ENCODE results near the gene UTF1.

UTF1 gene

DNA sequence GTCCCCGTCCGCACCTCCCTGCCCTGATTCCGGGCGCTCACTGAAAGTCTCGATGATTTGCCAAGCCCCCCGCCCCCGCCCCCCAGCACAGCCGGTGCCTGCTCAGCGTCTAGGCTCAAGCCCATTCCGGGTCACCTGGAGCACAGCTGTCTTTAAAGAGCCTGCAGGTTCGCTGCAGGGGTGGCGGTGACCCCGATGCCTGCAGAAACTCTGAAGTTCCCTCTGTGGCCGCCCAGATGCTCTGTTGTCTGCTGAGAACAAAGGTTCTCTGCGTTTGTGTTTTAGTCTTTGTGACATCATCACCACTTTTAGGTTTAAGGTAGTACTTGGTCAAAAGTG lies 8.4 kb downstream of the UTF1 start:
- Histone ChIP-seq H3K79me2 (ENCODE audit: control insufficient read depth, low read length) (no peaks in the 10 kb centered on the region), H3K9me3 (ENCODE audit: control insufficient read depth, insufficient read depth, low read length) (no peaks in the 10 kb centered on the region), H4K20me1 (ENCODE audit: control insufficient read depth, insufficient read depth, low read depth, low read length) (no peaks in the 10 kb centered on the region), H3K27me3 (ENCODE audit: control insufficient read depth, low read length) (peaks cover 10% of the 10 kb centered on the region), H3K4me3 (ENCODE audit: low read length) (no peak overlapping the region), H3K36me3 (ENCODE audit: control insufficient read depth, low read length) (no peaks in the 10 kb centered on the region), H3K9me2 (replicated peaks; ENCODE audit: control insufficient read depth, low read length) (no peaks in the 10 kb centered on the region), H3K4me2 (ENCODE audit: low read length) (no peak overlapping the region), H3K27ac (ENCODE audit: low read depth, low read length) (no peak overlapping the region), H3K4me1 (ENCODE audit: control insufficient read depth, low read length) (no peaks in the 10 kb centered on the region), H3F3A (ENCODE audit: control insufficient read depth, insufficient read depth) (no peaks in the 10 kb centered on the region)
- TF ChIP-seq EZH2phosphoT487 (IDR thresholded peaks at IDR 0.05; ENCODE audit: borderline replicate concordance, low read length) = no peak
- TF ChIP-seq, protein P1, sequence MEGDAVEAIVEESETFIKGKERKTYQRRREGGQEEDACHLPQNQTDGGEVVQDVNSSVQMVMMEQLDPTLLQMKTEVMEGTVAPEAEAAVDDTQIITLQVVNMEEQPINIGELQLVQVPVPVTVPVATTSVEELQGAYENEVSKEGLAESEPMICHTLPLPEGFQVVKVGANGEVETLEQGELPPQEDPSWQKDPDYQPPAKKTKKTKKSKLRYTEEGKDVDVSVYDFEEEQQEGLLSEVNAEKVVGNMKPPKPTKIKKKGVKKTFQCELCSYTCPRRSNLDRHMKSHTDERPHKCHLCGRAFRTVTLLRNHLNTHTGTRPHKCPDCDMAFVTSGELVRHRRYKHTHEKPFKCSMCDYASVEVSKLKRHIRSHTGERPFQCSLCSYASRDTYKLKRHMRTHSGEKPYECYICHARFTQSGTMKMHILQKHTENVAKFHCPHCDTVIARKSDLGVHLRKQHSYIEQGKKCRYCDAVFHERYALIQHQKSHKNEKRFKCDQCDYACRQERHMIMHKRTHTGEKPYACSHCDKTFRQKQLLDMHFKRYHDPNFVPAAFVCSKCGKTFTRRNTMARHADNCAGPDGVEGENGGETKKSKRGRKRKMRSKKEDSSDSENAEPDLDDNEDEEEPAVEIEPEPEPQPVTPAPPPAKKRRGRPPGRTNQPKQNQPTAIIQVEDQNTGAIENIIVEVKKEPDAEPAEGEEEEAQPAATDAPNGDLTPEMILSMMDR (IDR thresholded peaks at IDR 0.05; ENCODE audit: low read depth, low read length, poor library complexity, severe bottlenecking) = no peak

DNA sequence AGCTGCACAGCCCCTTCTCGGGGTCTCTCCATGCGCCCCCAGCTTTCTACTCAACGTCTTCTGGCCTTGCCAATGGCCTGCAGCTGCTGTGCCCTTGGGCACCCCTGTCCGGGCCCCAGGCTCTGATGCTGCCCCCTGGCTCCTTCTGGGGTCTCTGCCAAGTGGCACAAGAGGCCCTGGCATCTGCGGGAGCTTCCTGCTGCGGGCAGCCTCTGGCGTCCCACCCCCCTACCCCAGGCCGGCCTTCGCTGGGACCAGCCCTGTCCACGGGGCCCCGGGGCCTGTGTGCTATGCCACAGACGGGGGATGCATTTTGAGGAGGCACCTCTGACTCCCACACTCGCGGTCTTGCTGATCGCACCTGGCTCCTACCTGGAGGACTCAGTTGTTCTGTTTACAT lies 10.0 kb downstream of the UTF1 start:
- H3K27me3 ChIP-seq (ENCODE audit: control insufficient read depth, low read length) = peaks cover 10% of the 10 kb centered on the region
- H3K4me3 ChIP-seq (ENCODE audit: low read length) = no peak overlapping the region
- H3K4me2 ChIP-seq (ENCODE audit: low read length) = no peak overlapping the region

DNA sequence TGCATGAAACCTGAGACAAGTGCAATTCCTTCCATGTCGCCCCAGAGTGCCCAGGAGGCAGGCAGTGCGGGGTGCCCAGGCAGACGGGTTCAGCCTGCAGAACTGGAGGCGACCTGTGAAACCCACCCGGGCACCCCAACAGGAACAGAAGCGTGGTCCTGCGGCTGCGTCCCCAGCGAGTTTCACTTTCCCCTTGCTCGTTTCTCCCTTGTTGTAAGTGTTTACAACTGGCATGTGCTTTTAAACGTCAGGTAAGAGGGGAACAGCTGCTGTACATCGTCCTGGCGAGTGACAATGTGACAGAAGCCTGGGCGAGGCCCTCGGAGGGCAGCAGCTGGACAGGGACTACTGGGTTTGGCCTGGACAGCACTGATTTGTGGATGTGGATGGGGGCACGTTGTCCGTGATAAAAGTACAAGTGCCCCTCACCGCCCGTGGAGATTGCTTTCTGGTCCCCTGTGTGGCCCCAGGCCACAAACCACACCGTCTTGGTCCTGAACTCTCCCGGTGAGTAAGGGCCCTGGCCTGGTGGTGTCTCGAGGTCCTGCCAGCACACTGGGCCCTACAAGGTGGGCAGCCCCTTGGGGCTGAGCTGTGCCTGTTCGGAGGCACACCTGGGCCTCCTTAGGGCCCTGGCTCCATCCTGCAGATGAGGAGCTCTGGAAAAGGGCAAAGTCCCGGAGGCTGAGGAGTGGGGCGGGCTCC lies 11.6 kb downstream of the UTF1 start:
- H3K4me1 ChIP-seq (ENCODE audit: control insufficient read depth, low read length) = no peaks in the 10 kb centered on the region
- H3K4me2 ChIP-seq (ENCODE audit: low read length) = no peak overlapping the region
- no peaks in the 10 kb centered on the region for H4K20me1 ChIP-seq (ENCODE audit: control insufficient read depth, insufficient read depth, low read depth, low read length)
- no peaks in the 10 kb centered on the region for H3K36me3 ChIP-seq (ENCODE audit: control insufficient read depth, low read length)
- H3K9me2 ChIP-seq (replicated peaks; ENCODE audit: control insufficient read depth, low read length) = no peaks in the 10 kb centered on the region
- H3K27ac ChIP-seq (ENCODE audit: low read depth, low read length) = no peak overlapping the region
- H3F3A ChIP-seq (ENCODE audit: control insufficient read depth, insufficient read depth) = no peaks in the 10 kb centered on the region
- no peaks in the 10 kb centered on the region for H3K9me3 ChIP-seq (ENCODE audit: control insufficient read depth, insufficient read depth, low read length)
- H3K79me2 ChIP-seq (ENCODE audit: control insufficient read depth, low read length) = no peaks in the 10 kb centered on the region
- TF ChIP-seq EZH2phosphoT487 (IDR thresholded peaks at IDR 0.05; ENCODE audit: borderline replicate concordance, low read length) = no peak
- TF ChIP-seq, protein P1 (IDR thresholded peaks at IDR 0.05; ENCODE audit: low read depth, low read length, poor library complexity, severe bottlenecking) = no peak
- H3K4me3 ChIP-seq (ENCODE audit: low read length) = no peak overlapping the region
- H3K27me3 ChIP-seq (ENCODE audit: control insufficient read depth, low read length) = peaks cover 10% of the 10 kb centered on the region

More for the DNA sequence above, 10.0 kb downstream of the UTF1 start:
- H3K9me3 ChIP-seq (ENCODE audit: control insufficient read depth, insufficient read depth, low read length) = no peaks in the 10 kb centered on the region
- TF ChIP-seq EZH2phosphoT487 (IDR thresholded peaks at IDR 0.05; ENCODE audit: borderline replicate concordance, low read length) = no peak
- TF ChIP-seq, protein P1 (IDR thresholded peaks at IDR 0.05; ENCODE audit: low read depth, low read length, poor library complexity, severe bottlenecking) = no peak
- no peak overlapping the region for H3K27ac ChIP-seq (ENCODE audit: low read depth, low read length)
- no peaks in the 10 kb centered on the region for H3K36me3 ChIP-seq (ENCODE audit: control insufficient read depth, low read length)
- no peaks in the 10 kb centered on the region for H3K79me2 ChIP-seq (ENCODE audit: control insufficient read depth, low read length)
- H3F3A ChIP-seq (ENCODE audit: control insufficient read depth, insufficient read depth) = no peaks in the 10 kb centered on the region
- H4K20me1 ChIP-seq (ENCODE audit: control insufficient read depth, insufficient read depth, low read depth, low read length) = no peaks in the 10 kb centered on the region
- no peaks in the 10 kb centered on the region for H3K9me2 ChIP-seq (replicated peaks; ENCODE audit: control insufficient read depth, low read length)
- H3K4me1 ChIP-seq (ENCODE audit: control insufficient read depth, low read length) = no peaks in the 10 kb centered on the region

All from DOHH2 (cell line).